ENCODE data around the gene SYMPK.

The SYMPK gene

GRCh38 chr19:45862564-45863334, at the start of gene SYMPK:
TSS of gene SYMPK (minus strand) at chr19:45863147. CDS start at chr19:45854495, 8,652 bp downstream.
- Histone ChIP-seq H3K4me3 (ENCODE audit: low read depth, low read length) (peak within 1 kb of the TSS; percentile 71), H3K36me3 (ENCODE audit: control insufficient read depth in 2 of 2, insufficient read depth in 1 of 2, low read length in 2 of 2) (peaks cover 20 to 40% of the 10 kb centered on the region in 2 experiments), H3K27ac (ENCODE audit: extremely low read depth, low read depth, low read length) (peak within 1 kb of the TSS; percentile 83), H3K9me3 (ENCODE audit: control insufficient read depth, insufficient read depth, low read depth, low read length) (no peaks in the 10 kb centered on the region), H3K4me1 (ENCODE audit: control insufficient read depth, insufficient read depth, low read length) (peaks cover 10% of the 10 kb centered on the region)
- ChIA-PET CTCF (interaction anchor here (0.6 to 6.6 kb wide), 9 partner anchors 20 to 368 kb away, joined by 3 to 91 read pairs (median 4); partner anchors contain the start of genes IRF2BP1 and MYPOP), POLR2A (interaction anchor here (0.6 to 3.7 kb wide), 19 partner anchors 9 to 738 kb away, joined by 3 to 39 read pairs (median 4); partner anchors contain the start of genes CALM3, CCDC61, CCDC8 and IRF2BP1)
- TF ChIP-seq OVOL3 (tag by site-specific recombination; IDR thresholded peaks at IDR 0.05) (no peak), GLIS2 (tag by site-specific recombination; IDR thresholded peaks at IDR 0.05) (peak; percentile 32; the same call in 1 of the 2 replicates), ZNF514 (tag by site-specific recombination; IDR thresholded peaks at IDR 0.05) (no peak), BCL11B (tag by site-specific recombination; IDR thresholded peaks at IDR 0.05; ENCODE audit: low read depth) (no peak), HOXD13 (CRISPR knock-in tag; IDR thresholded peaks at IDR 0.05; ENCODE audit: borderline replicate concordance) (no peak), WT1 (tag by site-specific recombination; IDR thresholded peaks at IDR 0.05) (no peak), ZNF473 (tag by site-specific recombination; IDR thresholded peaks at IDR 0.05) (no peak), ZNF660 (tag by site-specific recombination; IDR thresholded peaks at IDR 0.05) (peak; percentile 67; the same call in 1 of the 2 replicates), ZNF416 (tag by site-specific recombination; IDR thresholded peaks at IDR 0.05) (no peak), ZNF629 (tag by site-specific recombination; IDR thresholded peaks at IDR 0.05) (peak; percentile 74), ZBTB49 (tag by site-specific recombination; IDR thresholded peaks at IDR 0.05; ENCODE audit: low read depth) (no peak), YY1 (tag by site-specific recombination; IDR thresholded peaks at IDR 0.05) (no peak; the same call in 1 of the 2 replicates), ZNF350 (tag by site-specific recombination; IDR thresholded peaks at IDR 0.05) (no peak), SETDB1 (IDR thresholded peaks at IDR 0.05; ENCODE audit: insufficient read length, low read length) (no peak), ZNF777 (tag by site-specific recombination; IDR thresholded peaks at IDR 0.05; ENCODE audit: borderline replicate concordance) (peak; percentile 93), PRDM4 (tag by site-specific recombination; IDR thresholded peaks at IDR 0.05) (no peak), ZEB2 (tag by site-specific recombination; IDR thresholded peaks at IDR 0.05) (peak; percentile 51; the same call in 1 of the 2 replicates), GLI4 (tag by site-specific recombination; IDR thresholded peaks at IDR 0.05) (no peak; the same call in none of the 2 replicates), ZBTB7A (tag by site-specific recombination; IDR thresholded peaks at IDR 0.05; ENCODE audit: low read depth) (peak; percentile 11; the same call in 1 of the 2 replicates), ZNF266 (tag by site-specific recombination; IDR thresholded peaks at IDR 0.05; ENCODE audit: low read depth) (no peak), ZNF624 (tag by site-specific recombination; IDR thresholded peaks at IDR 0.05) (no peak), ZNF394 (tag by site-specific recombination; IDR thresholded peaks at IDR 0.05; ENCODE audit: borderline replicate concordance) (peak; percentile 19; the same call in 1 of the 2 replicates), KLF16 (tag by site-specific recombination; IDR thresholded peaks at IDR 0.05) (peak; percentile 46; the same call in 1 of the 2 replicates), ZNF701 (tag by site-specific recombination; IDR thresholded peaks at IDR 0.05) (no peak), ZNF146 (tag by site-specific recombination; IDR thresholded peaks at IDR 0.05) (no peak), ZNF843 (tag by site-specific recombination; IDR thresholded peaks at IDR 0.05) (peak; percentile 27; the same call in 1 of the 2 replicates), KLF9 (tag by site-specific recombination; IDR thresholded peaks at IDR 0.05; ENCODE audit: low read depth) (peak; percentile 89), BCL6B (tag by site-specific recombination; IDR thresholded peaks at IDR 0.05) (no peak), ZSCAN23 (tag by site-specific recombination; IDR thresholded peaks at IDR 0.05) (0 out of 2 replicates have a peak, but pooled peaks have one; percentile 24), SP3 (tag by site-specific recombination; IDR thresholded peaks at IDR 0.05) (peak; percentile 97)
- TF ChIP-seq, protein P1, sequence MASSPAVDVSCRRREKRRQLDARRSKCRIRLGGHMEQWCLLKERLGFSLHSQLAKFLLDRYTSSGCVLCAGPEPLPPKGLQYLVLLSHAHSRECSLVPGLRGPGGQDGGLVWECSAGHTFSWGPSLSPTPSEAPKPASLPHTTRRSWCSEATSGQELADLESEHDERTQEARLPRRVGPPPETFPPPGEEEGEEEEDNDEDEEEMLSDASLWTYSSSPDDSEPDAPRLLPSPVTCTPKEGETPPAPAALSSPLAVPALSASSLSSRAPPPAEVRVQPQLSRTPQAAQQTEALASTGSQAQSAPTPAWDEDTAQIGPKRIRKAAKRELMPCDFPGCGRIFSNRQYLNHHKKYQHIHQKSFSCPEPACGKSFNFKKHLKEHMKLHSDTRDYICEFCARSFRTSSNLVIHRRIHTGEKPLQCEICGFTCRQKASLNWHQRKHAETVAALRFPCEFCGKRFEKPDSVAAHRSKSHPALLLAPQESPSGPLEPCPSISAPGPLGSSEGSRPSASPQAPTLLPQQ (tag by site-specific recombination; IDR thresholded peaks at IDR 0.05), result peak; percentile 62

Data from HEK293 (cell line).